DOHH2 (cell line): ENCODE measurements around the gene MAP4K1.
"Not testable (repeated sequence)": the region's sequence is repeated elsewhere in the genome, so short reads cannot be mapped to it uniquely, and the experiment has no call there.

Experiments
- H3F3A ChIP-seq: fragments of 200-600 bp; sonication (generic), shearing (Covaris generic); 2 replicates; pipeline ENCODE4 v1.6.0; 2016; ENCODE audit warnings: antibody characterized with exemption, mild to moderate bottlenecking; ENCODE audit not compliant: control insufficient read depth, insufficient read depth
- H3K27ac ChIP-seq: fragments of 200-600 bp; sonication (generic); 2 replicates; pipeline ENCODE4 v1.5.1; 2014; ENCODE audit warnings: low read depth, mild to moderate bottlenecking, low read length, moderate library complexity
- H3K27me3 ChIP-seq: fragments of 200-600 bp; sonication (generic); 2 replicates; pipeline ENCODE4 v1.6.1; 2014; ENCODE audit warnings: mild to moderate bottlenecking, low read length, mixed read lengths; ENCODE audit not compliant: control insufficient read depth
- H3K36me3 ChIP-seq: fragments of 200-600 bp; sonication (generic); 2 replicates; pipeline ENCODE4 v1.6.1; 2014; ENCODE audit warnings: mild to moderate bottlenecking, low read length, moderate library complexity, mixed read lengths; ENCODE audit not compliant: control insufficient read depth
- H3K4me1 ChIP-seq: fragments of 200-600 bp; sonication (generic); 2 replicates; pipeline ENCODE4 v1.6.1; 2014; ENCODE audit warnings: mild to moderate bottlenecking, low read length, mixed read lengths; ENCODE audit not compliant: control insufficient read depth
- H3K4me2 ChIP-seq: fragments of 200-600 bp; sonication (generic); 2 replicates; pipeline ENCODE4 v1.6.0; 2014; ENCODE audit warnings: mild to moderate bottlenecking, low read length, moderate library complexity
- H3K4me3 ChIP-seq: fragments of 200-600 bp; sonication (generic); 2 replicates; pipeline ENCODE4 v1.5.1; 2014; ENCODE audit warnings: mild to moderate bottlenecking, low read length, mixed read lengths
- H3K79me2 ChIP-seq: fragments of 200-600 bp; sonication (generic); 2 replicates; pipeline ENCODE4 v1.6.1; 2014; ENCODE audit warnings: mild to moderate bottlenecking, low read length, mixed read lengths; ENCODE audit not compliant: control insufficient read depth
- H3K9me2 ChIP-seq: fragments of 200-600 bp; sonication (generic); replicated peaks from 2 replicates; pipeline ENCODE4 v1.6.1; 2014; ENCODE audit warnings: mild to moderate bottlenecking, low read length, mixed read lengths; ENCODE audit not compliant: control insufficient read depth
- H3K9me3 ChIP-seq: fragments of 200-600 bp; sonication (generic); 2 replicates; pipeline ENCODE4 v1.6.1; 2014; ENCODE audit warnings: antibody characterized with exemption, low read length, mixed read lengths; ENCODE audit not compliant: control insufficient read depth, insufficient read depth
- H4K20me1 ChIP-seq: fragments of 200-600 bp; sonication (generic); 2 replicates; pipeline ENCODE4 v1.6.0; 2014; ENCODE audit warnings: low read depth, mild to moderate bottlenecking, antibody characterized with exemption, low read length, moderate library complexity; ENCODE audit not compliant: control insufficient read depth, insufficient read depth
- CTCF ChIP-seq: fragments of 200-600 bp; sonication (generic); IDR thresholded peaks from one replicate; pipeline ENCODE4 v1.5.1; 2014; ENCODE audit warnings: antibody characterized with exemption, mild to moderate bottlenecking, low read depth, low read length; ENCODE audit not compliant: poor library complexity, severe bottlenecking
- EZH2phosphoT487 ChIP-seq: fragments of 200-600 bp; sonication (generic); IDR thresholded peaks from 2 replicates; pipeline ENCODE4 v1.6.1; 2017; ENCODE audit warnings: borderline replicate concordance, mild to moderate bottlenecking, antibody characterized with exemption, low read length, moderate library complexity, mixed read lengths

Gene MAP4K1

DNA sequence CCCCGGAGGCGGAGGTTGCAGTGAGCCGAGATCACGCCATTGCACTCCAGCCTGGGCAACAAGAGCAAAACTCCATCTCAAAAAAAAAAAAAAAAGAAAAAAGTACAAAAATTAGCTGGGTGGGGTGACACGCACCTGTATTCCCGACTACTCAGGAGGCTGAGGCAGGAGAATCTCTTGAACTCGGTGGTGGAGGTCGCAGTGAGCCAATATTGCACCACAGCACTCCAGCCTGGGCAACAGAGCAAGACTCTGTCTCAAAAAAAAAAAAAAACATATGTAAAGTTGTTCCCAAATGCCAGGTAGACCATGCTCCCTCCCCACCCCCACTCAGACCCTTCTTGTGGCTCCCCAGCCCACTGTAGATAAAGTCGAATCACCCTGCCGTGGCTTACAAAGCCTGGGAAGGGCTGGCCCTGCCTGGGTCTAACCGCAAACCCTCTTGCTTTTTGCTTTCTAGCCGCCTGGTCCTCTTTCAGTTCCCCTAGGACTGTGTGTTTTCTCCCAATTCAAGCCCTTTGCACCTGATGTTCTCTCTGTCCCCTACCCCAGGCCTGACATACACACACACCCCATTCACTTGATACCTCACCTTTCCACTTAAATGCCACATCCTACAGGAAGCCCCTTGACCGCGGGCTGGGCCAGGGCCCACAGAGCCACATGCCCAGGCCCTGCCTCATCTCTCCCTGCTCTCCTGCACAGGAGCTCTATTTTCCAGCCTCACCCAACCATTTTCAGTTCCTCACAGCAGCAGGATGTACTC, 34.4 kb downstream of the MAP4K1 start:
- Histone ChIP-seq H3K27ac (no peak overlapping the region), H3K36me3 (peaks cover 5% of the 10 kb centered on the region), H3K4me1 (peaks cover 16% of the 10 kb centered on the region), H3F3A (no peaks in the 10 kb centered on the region; the same call in 1 of the 2 replicates), H4K20me1 (no peaks in the 10 kb centered on the region), H3K9me2 (no peaks in the 10 kb centered on the region), H3K4me2 (peak overlapping the region; percentile 36; the same call in 1 of the 2 replicates), H3K4me3 (no peak overlapping the region), H3K79me2 (no peaks in the 10 kb centered on the region), H3K27me3 (no peaks in the 10 kb centered on the region), H3K9me3 (no peaks in the 10 kb centered on the region)
- TF ChIP-seq CTCF (no peak), EZH2phosphoT487 (no peak)

DNA sequence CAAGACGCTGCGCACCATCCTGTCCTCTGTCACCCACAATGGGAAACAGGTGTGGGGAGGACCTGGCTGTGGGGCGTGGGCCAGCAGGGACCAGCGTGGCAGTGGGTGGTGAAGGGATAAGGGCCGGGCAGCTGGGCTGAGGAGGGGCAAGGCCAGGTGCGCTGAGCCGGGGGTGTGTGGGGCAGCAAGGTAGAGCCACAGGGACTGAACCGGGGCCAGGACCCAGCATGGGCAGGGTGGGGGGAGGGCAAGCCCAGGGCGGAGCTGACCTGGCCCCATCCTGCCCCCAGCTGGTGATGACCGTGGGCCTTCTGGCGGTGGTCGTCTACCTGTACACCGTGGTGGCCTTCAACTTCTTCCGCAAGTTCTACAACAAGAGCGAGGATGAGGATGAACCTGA, 37.7 kb downstream of the MAP4K1 start:
- no peaks in the 10 kb centered on the region; the same call in 1 of the 2 replicates for H3F3A ChIP-seq
- no peaks in the 10 kb centered on the region for H4K20me1 ChIP-seq
- H3K27ac ChIP-seq = no peak overlapping the region
- H3K4me1 ChIP-seq = peaks cover 16% of the 10 kb centered on the region
- no peak for TF ChIP-seq EZH2phosphoT487
- TF ChIP-seq CTCF = no peak
- no peaks in the 10 kb centered on the region for H3K79me2 ChIP-seq
- H3K4me2 ChIP-seq = no peak overlapping the region
- no peak overlapping the region for H3K4me3 ChIP-seq
- H3K9me2 ChIP-seq = no peaks in the 10 kb centered on the region
- no peaks in the 10 kb centered on the region for H3K36me3 ChIP-seq
- H3K9me3 ChIP-seq = no peaks in the 10 kb centered on the region
- no peaks in the 10 kb centered on the region for H3K27me3 ChIP-seq

DNA sequence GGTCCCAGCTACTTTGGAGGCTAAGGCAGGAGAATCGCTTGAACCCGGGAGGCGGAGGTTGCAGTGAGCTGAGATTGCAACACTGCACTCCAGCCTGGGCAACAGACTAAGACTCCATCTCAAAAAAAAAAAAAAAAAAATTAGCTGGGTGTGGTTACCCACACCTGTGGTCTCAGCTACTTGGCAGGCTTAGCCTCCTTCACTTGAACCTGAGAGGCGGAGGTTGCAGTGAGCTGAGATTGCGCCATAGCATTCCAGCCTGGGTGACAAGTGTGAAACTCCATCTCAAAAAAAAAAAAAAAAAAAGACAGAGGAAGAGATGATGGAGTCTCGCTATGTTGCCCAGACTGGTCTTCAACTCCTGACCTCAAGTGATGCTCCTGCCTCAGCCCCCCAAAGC, 38.4 kb downstream of the MAP4K1 start:
- not testable (repeated sequence) for H3K4me2 ChIP-seq, H3K27ac ChIP-seq, H3K9me2 ChIP-seq, H3K79me2 ChIP-seq, H3K9me3 ChIP-seq, H3K27me3 ChIP-seq, H3K36me3 ChIP-seq, H3F3A ChIP-seq, H4K20me1 ChIP-seq, H3K4me3 ChIP-seq
- H3K4me1 ChIP-seq = peaks cover 24% of the 10 kb centered on the region

DNA sequence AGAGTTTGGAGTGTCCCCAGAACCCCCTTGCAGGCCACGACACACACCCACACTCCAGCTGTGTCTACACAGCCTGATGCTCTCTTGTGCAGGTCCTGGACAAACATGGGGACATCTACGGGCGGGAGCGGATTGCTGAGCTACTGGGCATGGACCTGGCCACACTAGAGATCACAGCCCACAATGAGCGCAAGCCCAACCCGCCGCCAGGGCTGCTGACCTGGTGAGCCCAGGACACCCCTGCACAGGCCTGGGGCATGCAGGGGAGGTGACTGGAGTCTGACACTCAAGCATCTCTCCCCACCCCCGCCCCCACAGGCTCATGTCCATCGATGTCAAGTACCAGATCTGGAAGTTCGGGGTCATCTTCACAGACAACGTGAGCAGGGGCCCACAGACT, 39.9 kb downstream of the MAP4K1 start:
- no peak overlapping the region for H3K4me3 ChIP-seq
- no peaks in the 10 kb centered on the region for H3K36me3 ChIP-seq
- H3K9me2 ChIP-seq = no peaks in the 10 kb centered on the region
- no peak overlapping the region for H3K4me2 ChIP-seq
- H3K4me1 ChIP-seq = peaks cover 16% of the 10 kb centered on the region
- no peaks in the 10 kb centered on the region for H4K20me1 ChIP-seq
- no peaks in the 10 kb centered on the region for H3F3A ChIP-seq
- no peaks in the 10 kb centered on the region for H3K9me3 ChIP-seq
- no peaks in the 10 kb centered on the region for H3K27me3 ChIP-seq
- no peak for TF ChIP-seq CTCF
- no peaks in the 10 kb centered on the region for H3K79me2 ChIP-seq
- no peak overlapping the region for H3K27ac ChIP-seq
